ENCODE data around the gene IRGM.
"Not testable (repeated sequence)": the region's sequence is repeated elsewhere in the genome, so short reads cannot be mapped to it uniquely, and the experiment has no call there.

The IRGM gene

DNA sequence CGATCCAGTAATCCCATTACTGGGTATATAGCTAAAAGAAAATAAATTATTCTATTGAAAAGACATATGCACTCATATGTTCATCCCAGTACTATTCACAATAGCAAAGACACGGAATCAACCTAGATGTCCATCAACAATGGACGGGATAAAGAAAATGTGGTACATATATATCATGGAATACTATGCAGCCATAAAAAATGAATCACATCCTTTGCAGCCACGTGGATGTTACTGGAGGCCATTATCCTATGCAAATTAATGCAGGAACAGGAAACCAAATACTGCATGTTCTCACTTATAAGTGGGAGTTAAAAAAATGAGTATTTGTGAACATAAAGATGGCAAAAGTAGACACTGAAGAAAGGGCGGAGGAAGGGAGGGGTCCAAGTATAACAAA is 16.6 kb upstream of the IRGM start:
- no peak overlapping the region for H3K4me3 ChIP-seq (ENCODE audit: low read depth, low read length)
- no peak for DNase-seq (ENCODE audit: low read depth)
- TF ChIP-seq, protein P1, sequence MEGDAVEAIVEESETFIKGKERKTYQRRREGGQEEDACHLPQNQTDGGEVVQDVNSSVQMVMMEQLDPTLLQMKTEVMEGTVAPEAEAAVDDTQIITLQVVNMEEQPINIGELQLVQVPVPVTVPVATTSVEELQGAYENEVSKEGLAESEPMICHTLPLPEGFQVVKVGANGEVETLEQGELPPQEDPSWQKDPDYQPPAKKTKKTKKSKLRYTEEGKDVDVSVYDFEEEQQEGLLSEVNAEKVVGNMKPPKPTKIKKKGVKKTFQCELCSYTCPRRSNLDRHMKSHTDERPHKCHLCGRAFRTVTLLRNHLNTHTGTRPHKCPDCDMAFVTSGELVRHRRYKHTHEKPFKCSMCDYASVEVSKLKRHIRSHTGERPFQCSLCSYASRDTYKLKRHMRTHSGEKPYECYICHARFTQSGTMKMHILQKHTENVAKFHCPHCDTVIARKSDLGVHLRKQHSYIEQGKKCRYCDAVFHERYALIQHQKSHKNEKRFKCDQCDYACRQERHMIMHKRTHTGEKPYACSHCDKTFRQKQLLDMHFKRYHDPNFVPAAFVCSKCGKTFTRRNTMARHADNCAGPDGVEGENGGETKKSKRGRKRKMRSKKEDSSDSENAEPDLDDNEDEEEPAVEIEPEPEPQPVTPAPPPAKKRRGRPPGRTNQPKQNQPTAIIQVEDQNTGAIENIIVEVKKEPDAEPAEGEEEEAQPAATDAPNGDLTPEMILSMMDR (IDR thresholded peaks at IDR 0.05; ENCODE audit: low read depth, low read length, missing control alignments) = no peak
- in situ Hi-C loops (cut with HindIII; ENCODE audit: low sequenced_read_pairs) = no loop called here

- H3K4me3 ChIP-seq (ENCODE audit: low read depth, low read length); in situ Hi-C loops (cut with HindIII; ENCODE audit: low sequenced_read_pairs); DNase-seq (ENCODE audit: low read depth): not testable (repeated sequence)
These were observed 14.5 kb upstream of the IRGM start for GRCh38 chr5:150831821-150832220.

- in situ Hi-C loops (cut with HindIII; ENCODE audit: low sequenced_read_pairs) = no loop called here
- DNase-seq (ENCODE audit: low read depth) = no peak
- TF ChIP-seq, protein P1 (IDR thresholded peaks at IDR 0.05; ENCODE audit: low read depth, low read length, missing control alignments) = no peak
- H3K4me3 ChIP-seq (ENCODE audit: low read depth, low read length) = no peak overlapping the region
These were observed 10.3 kb upstream of the IRGM start for GRCh38 chr5:150836064-150836463.

DNA sequence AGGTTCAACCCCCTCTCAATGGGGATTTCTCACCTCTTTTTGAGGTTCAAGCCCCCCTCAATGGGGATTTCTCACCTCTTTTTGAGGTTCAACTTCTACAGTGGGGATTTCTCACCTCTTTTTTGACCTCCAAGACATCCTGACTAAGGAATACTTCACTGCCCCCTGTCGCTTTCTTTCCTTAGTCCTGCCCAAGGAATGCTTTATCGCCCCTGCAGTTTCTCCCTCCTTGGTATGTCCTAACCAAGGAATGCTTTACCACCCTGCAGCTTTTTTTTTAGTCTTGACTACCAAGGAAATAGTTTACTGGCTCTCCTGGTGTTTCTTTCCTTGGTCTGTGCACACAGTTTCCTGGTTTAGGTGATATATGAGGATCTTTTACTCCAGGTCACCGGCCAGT is 9.6 kb upstream of the IRGM start:
- TF ChIP-seq, protein P1 (IDR thresholded peaks at IDR 0.05; ENCODE audit: low read depth, low read length, missing control alignments) = no peak
- in situ Hi-C loops (cut with HindIII; ENCODE audit: low sequenced_read_pairs) = no loop called here
- no peak overlapping the region for H3K4me3 ChIP-seq (ENCODE audit: low read depth, low read length)
- DNase-seq (ENCODE audit: low read depth) = no peak

DNA sequence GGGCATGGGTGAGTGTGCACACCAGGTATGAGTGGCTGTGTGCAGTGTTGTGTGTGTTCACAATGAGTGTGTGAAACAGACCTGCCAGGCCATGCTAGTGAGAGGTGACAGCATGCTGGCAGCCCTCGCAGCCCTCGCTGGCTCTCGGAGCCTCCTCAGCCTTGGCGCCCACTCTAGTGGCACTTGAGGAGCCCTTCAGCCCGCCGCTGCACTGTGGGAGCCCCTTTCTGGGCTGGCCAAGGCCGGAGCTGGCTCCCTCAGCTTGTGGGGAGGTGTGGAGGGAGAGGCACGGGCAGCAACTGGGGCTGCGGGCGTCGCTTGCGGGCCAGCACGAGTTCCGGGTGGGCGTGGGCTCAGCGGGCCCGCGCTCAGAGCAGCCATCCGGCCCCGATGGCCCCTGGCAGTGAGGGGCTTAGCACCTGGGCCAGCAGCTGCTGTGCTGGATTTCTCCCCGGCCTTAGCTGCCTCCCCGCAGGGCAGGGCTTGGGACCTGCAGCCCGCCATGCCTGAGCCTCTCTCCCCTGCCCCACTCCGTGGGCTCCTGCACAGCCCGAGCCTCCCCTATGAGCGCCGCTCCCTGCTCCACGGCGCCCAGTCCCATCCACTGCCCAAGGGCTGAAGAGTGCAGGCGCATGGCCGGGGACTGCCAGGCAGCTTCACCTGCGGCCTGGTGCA is 999 bp upstream of the IRGM start:
- in situ Hi-C loops (cut with HindIII; ENCODE audit: low sequenced_read_pairs); H3K4me3 ChIP-seq (ENCODE audit: low read depth, low read length); DNase-seq (ENCODE audit: low read depth): not testable (repeated sequence)

DNA sequence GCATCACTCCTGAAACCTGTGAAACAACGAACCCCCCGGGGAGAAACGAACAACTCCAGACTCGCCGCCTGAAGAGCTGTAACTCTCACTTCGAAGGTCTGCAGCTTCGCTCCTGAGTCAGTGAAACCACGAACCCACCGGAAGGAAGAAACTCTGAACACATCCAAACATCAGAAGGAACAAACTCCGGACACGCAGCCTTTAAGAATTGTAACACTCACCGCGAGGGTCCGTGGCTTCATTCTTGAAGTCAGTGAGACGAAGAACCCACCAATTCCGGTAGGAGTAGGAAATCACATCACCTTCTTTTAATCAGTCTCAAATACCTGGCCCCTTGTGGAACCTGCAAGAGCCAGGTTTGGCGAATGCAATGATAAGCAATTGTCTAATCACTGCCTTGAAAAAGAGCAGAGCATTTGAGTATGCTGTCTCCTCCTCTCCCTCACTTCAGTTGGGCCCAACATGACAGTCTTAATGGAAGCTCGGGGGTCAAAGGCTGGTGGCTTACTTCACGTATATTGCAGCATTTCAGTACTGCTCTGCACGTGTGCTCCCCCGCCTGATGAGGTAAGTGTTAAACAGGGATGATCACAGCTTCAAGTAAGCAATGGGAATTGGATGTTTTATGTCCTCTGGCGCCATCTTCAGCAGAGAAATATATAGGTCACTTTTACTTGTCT is 473 bp downstream of the IRGM start:
- TF ChIP-seq, protein P1 (IDR thresholded peaks at IDR 0.05; ENCODE audit: low read depth, low read length, missing control alignments) = peak; percentile 59
- H3K4me3 ChIP-seq (ENCODE audit: low read depth, low read length) = no peak overlapping the region
- in situ Hi-C loops (cut with HindIII; ENCODE audit: low sequenced_read_pairs) = no loop called here
- peak; percentile 80 for DNase-seq (ENCODE audit: low read depth)

DNA sequence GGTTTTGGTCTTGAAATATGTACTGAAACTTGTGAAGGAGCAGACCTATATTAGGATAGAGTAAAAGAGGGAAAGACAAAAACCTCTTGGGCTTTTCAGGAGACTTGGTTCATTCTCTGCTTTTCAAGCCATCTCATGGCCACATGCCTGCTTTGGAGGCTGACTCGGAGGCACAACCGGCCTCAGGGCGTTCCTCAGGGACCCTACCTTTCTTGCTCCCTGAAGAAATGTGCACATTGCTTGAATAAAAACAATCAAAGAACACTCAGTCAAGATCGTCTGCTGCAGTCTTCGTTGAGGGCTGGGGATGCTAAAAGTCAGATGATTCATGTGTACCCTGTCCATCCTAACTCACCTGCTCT is 994 bp downstream of the IRGM start:
- H3K4me3 ChIP-seq (ENCODE audit: low read depth, low read length) = no peak overlapping the region
- TF ChIP-seq, protein P1 (IDR thresholded peaks at IDR 0.05; ENCODE audit: low read depth, low read length, missing control alignments) = no peak
- in situ Hi-C loops (cut with HindIII; ENCODE audit: low sequenced_read_pairs) = no loop called here

More for the DNA sequence above, 994 bp downstream of the IRGM start:
- no peak for DNase-seq (ENCODE audit: low read depth)

Measured in astrocyte of the cerebellum (primary cell).